Right ventricle myocardium inferior (tissue), 1 donor: ENCODE results near the gene HYAL3. TPM values are rescaled to one million over a fixed set of nuclear protein-coding genes. Genes with fewer than 3 reads are reported as not detected.
"Not testable (repeated sequence)": the region's sequence is repeated elsewhere in the genome, so short reads cannot be mapped to it uniquely, and the experiment has no call there.

Source experiments
- ATAC-seq: fragments of 200-7000 bp; cut with Tn5 transposase; one replicate; pipeline ENCODE4 v1.9.1; 2020; ENCODE audit warnings: mild to moderate bottlenecking, moderate library complexity
- DNase-seq: peaks from one replicate; pipeline ENCODE4 v3.0.0; 2021; ENCODE audit errors: missing footprints
- intact Hi-C: fragments of 100-400 bp; cut with DNase I; formaldehyde crosslinking; loops from one replicate; pipeline ENCODE4 v1.11.0; 2022
- total RNA-seq: library from RNA; stranded (reverse); fragmentation: NEBNext Ultra II Directional; extraction: Animal tissue kit (Norgen Biotek cat#: 25700); gene quantifications from one replicate; pipeline ENCODE4 v1.2.1, GENCODE V29; 2021
- donor health status: DM: no; HTN: yes; CAD: no; lungs with severe emphysema.

The HYAL3 gene
- total RNA-seq, 1 donor from 2014 or later: 1.4 TPM

DNA sequence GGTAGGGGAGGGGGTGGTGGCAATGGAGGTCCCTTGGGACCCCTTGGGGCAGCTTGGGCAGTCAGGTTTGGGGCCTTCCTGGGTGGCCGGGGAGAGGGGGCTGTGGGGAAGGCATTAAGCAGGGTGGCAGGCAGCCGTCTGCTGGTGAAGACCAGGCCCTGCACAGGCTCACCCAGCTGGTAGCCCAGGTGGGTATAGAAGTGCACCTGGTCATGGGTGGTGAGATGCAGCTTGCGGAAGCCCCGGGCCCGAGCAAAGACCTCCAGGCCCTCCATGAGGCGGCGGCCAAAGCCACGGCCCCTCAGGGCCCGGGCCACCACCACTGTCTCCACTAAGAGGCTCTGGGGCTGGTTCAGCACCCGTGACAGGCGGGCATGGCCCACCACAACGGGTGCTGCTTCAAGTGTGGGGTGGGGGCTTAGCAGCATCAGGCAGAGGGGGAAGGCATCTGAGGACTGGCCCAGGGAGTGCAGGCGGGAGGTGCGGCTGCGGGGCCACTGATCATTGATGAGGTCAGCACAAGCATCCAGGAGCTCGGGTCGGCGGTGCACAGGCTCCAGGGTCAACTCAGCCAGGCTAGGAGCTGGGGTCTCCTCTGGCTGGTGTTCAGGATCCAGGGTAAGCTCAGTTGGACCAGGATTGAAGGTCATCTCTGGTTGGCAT is 2.4 kb downstream of the HYAL3 start:
- DNase-seq: no peak
- intact Hi-C loops: no loop called here

DNA sequence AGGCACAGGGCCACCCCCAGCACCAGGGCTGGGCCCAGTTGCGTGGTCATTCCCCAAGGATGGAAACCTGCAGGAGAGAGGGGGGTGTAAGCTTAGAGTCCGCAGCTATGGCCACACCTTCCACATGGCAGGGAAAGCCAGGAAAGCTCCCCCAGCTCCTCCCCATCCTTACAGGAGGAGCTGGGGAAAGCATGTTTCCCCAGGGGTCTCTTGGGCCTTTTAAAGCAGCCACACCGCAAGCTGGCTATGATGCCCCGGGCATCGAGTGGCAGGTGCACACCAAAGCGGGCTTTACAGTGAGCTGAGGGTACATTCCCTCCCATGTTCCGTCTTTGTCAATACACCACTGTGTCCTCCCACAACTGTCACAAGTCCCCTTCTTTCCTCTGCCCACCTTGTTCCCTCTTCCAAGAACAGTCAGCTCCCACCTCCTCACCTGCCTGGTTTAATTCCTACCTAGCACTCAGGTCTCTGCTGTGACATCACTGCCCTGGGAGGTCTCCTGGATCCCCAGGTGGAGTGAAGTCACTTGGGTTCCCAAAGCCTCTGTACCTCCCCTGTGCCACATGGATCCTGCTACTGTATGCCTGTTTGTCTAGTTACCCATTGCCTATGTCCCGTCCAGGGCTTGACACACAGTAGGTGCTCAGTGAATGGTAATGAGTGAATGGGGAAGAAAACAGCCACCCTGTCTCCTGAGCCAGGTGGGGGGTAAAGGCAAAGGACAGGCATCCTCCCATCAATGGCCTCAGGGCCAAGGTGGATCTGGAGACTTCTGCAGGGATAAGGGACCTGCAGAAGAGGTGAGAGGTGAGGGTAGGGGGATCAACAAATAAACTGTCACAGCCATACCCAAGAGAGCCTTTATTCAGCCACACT is 3.4 kb downstream of the HYAL3 start:
- no peak for ATAC-seq
- no peak for DNase-seq
- intact Hi-C loops: no loop called here

More for the DNA sequence above, 2.4 kb downstream of the HYAL3 start:
- ATAC-seq: no peak

GRCh38 chr3:50294492-50295403 is 4.5 kb downstream of the HYAL3 start:
- intact Hi-C loops: no loop called here
- ATAC-seq (no peak), DNase-seq (no peak)

DNA sequence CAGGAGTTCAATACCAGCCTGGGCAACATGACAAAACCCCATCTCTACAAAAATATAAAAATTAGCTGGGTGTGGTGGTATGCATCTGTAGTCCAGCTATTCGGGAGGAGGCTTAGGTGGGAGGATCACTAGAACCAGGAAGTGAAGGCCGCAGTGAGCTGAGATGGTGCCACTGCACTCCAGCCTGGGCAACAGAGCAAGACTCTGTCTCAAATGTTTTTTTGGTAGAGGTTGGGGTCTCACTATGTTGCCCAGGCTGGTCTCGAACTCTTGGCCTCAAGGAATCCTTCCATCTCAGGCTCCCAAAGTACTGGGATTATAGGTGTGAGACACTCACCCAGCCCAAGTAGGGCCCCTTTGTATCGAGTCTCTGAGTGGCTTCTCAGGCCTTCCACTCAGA is 5.1 kb downstream of the HYAL3 start:
- ATAC-seq (no peak), DNase-seq (no peak)
- intact Hi-C loops: no loop called here

- DNase-seq (no peak), ATAC-seq (no peak)
- intact Hi-C loops: no loop called here
Observed at GRCh38 chr3:50293079-50293801, 6.0 kb downstream of the HYAL3 start.

DNA sequence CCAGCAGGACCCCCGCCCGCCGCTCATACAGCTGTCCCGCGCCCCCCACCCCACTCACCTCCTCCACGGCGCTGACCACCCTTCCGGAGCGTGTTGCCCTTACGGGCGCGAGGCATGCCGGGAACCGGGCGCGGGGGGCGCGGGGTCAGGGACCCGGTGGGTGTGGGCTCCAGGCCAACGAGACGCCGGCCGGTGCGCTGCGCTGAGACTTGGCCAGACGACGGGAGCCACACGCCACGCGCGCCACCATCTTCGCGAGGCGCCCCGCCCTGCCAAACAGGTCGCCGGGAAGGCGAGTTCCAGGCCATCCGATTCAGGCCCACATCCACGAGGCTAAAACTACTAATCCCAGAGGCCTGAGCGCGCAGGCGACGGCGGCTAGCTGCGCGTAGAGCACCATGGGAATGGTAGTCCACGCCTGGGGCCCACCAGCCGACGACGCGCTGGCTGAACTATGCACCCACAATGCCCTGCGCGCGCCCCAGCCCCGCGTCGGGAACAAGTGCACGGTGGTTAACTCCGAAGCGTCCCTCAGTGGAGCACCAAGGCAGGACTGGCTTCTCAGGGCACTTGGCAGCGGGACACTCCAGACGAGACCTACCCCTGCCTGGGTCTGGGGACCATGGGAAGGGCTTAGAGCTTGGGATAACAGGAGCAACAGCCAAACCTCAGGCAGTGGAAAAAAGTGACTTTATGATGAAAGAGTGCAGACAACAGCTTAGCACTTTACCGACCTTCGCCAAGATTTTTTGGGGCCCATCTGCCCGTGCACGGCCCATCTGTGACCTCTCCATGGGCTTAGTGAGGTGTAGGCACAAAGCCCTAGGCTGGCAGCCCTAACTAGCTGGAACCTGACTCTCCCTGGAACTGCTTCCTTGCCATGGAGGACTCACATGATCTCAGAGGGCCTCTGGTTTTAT is 6.8 kb downstream of the HYAL3 start, which contains the start of gene IFRD2:
IFRD2 (minus strand) TSS at position 271 of the 920 bp plus-strand sequence; CDS start at position 116, 155 bp downstream.
- ATAC-seq: peak; percentile 97
- intact Hi-C loops: no loop called here
- peak; percentile 100 for DNase-seq

- intact Hi-C loops: no loop called here
- no peak for DNase-seq
- no peak for ATAC-seq
Observed at GRCh38 chr3:50290161-50290641, 9.0 kb downstream of the HYAL3 start.

GRCh38 chr3:50289130-50289529 is 10.1 kb downstream of the HYAL3 start:
- DNase-seq (no peak), ATAC-seq (no peak)
- intact Hi-C loops: loop anchor here (5.0 kb wide), 1 partner anchor 567 kb away; the partner anchor contains the start of gene GMPPB

DNA sequence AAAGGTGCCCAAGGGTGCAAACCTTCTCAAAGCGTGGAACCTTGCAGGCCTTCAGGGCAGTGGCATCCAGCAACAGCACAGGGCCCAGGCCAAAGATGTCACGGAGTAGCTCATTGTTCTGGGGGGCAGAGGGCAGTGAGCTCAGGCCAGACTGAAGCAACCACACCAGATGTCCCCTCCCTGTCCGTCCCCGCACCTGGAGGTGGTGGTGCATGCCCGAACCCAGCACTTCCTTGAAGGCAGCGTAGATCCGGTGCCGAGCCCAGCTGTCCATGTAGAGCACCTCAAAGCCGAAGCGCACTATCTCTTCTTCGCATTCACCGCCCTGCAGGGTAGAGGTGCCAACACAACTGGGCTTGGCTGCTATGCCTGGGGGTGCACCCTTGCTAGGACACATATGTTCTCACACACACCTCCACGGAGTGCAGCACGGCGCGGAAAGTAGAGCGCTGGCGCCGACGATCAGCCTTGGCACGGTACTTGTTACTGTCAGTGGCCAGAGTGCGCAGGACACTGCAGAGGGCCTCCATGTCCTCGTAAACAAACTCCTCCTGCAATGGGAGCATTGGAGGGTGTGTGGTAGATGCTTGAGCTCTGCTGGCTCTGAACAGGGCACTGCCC is 10.7 kb downstream of the HYAL3 start:
- intact Hi-C loops: loop anchor here (5.0 kb wide), 1 partner anchor 566 kb away; the partner anchor contains the start of gene GMPPB
- DNase-seq (no peak), ATAC-seq (no peak)

GRCh38 chr3:50287262-50287661 is 11.9 kb downstream of the HYAL3 start:
- intact Hi-C loops: loop anchor here (5.0 kb wide), 1 partner anchor 565 kb away; the partner anchor contains the start of gene GMPPB
- ATAC-seq (peak; percentile 68), DNase-seq (peak; percentile 83)

DNA sequence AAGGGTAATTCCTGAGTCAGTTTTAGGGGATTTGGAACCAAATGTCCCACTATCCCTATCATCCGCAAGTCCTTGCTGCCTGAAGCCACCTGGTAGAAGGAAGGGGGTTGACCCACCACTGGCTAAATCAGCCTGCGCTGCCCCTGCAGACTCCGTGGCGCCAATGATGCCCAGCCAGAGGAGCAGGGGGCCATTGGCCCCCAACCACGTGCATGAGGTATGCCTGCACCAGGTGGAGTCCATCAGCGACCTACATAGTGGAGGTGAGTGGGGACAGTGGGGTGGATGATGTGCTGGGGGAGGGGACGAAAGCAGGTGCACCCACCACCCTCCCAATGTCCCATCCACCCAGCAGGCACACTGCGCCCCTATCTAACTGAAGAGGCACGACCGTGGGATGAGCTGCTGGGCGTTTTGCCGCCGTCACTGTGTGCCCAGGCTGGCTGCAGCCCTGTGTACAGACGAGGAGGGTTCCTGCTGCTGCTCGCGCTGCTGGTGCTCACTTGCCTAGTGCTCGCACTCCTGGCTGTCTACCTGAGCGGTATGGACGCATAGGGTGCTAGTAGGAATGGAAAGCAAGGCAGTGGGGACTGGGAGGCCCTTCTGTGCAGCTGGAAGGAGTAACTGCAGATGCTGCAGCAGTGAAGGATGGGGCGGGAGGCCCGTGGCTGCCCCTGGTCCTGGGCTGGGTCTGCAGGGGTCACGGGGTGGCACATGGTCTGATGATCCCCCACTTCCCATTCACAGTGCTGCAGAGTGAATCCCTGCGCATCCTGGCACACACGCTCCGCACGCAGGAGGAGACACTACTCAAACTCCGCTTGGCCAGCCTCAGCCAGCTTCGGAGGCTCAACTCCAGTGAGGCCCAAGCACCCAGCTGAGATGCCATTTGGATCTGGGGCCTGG is 12.6 kb downstream of the HYAL3 start:
- ATAC-seq: no peak

GRCh38 chr3:50284121-50284520 is 15.1 kb downstream of the HYAL3 start:
- intact Hi-C loops, ATAC-seq: not testable (repeated sequence)

More for the DNA sequence above, 12.6 kb downstream of the HYAL3 start:
- intact Hi-C loops: loop anchor here (5.0 kb wide), 1 partner anchor 564 kb away; the partner anchor contains the start of gene GMPPB
- no peak for DNase-seq

GRCh38 chr3:50279255-50280016 is 19.8 kb downstream of the HYAL3 start:
- DNase-seq (no peak), ATAC-seq (peak; percentile 12)
- intact Hi-C loops: no loop called here

More at GRCh38 chr3:50284121-50284520, 15.1 kb downstream of the HYAL3 start:
- not testable (repeated sequence) for DNase-seq

DNA sequence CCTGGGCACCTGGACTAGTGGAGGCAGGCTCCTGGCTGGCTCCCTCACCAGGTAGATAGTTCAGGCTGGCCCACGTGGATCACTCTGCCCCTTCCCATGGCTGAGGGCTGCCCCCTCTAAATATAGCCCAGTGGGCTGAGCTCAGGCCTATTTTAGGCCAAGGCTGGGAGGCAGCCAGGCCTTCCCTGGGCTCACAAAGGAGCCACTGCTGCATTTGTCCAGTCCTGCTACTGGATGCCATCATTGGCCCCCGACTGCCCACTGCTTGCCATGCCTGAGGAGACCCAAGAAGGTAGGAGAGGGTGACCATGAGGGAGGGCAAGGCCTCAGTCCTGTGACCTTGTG is 20.4 kb downstream of the HYAL3 start, which contains the start of gene LSMEM2:
LSMEM2 (plus strand) TSS at position 208 of the 345 bp plus-strand sequence; CDS start at position 235, 27 bp downstream.
- ATAC-seq: peak; percentile 86
- DNase-seq: no peak
- intact Hi-C loops: no loop called here
